GM19193 (cell line): ENCODE data around the gene EXOC4.

Experiments
- POLR2A ChIP-seq: IDR thresholded peaks from 4 replicates; pipeline ENCODE4 v1.6.1; 2011; ENCODE audit not compliant: insufficient read depth, insufficient read length; ENCODE audit errors: extremely low read depth

The EXOC4 gene

DNA sequence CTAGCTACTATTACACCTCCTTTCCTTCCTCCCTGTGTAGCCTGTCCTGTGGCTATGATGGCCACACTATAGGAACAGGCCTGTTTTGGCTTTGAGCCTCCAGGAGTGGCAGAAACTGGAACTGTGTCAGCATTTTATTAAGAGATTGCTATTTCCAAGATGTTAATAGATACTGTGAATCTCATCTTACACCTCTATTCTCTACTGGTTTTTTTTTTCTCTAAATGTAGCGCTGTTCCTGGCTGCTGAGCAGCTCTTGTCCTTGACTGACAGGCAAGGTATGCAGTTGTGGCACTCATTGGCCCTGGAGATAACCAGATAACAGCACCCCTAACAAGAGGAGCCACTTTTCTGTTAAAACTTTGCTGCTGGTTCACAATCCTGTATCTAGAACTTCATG lies 119.5 kb downstream of the EXOC4 start:
- no peak for TF ChIP-seq POLR2A

DNA sequence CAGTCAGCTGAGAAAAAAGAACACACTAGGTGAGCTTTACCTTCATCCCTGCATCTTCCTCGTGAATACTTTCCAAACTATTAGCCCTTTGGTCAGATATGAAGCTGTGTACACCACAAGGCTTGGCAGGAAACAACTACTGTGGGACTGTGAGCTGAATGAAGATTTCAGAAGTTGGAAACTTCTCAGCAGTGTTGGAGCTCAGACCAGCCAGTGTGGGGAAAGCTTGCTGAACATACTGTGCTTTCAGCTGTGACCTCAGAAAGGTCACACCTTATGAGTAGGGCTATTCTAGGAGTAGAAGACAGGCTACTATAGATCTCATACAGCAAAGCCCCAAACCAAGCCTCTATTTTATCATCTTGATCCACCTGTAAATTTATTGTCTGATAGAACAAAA lies 123.6 kb downstream of the EXOC4 start:
- no peak for TF ChIP-seq POLR2A

DNA sequence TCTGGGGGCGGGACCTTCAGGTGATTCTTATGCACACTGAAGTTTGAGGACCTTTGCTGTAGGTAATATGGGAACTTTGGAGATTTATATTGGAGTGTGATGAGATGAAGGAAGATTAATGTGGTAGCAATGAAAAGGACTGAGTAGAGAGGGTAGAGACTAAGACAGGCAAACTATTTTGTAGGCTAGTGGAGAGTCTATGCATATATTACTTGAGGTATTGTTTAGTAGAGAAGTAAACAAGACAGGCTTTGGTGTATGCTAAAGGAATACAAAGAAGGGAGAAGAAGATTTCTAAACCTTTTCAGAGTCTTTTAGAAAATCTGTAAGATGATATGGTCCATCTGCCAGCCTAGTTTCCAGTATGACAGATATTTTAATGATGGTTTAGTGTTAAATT lies 129.1 kb downstream of the EXOC4 start:
- TF ChIP-seq POLR2A: no peak

DNA sequence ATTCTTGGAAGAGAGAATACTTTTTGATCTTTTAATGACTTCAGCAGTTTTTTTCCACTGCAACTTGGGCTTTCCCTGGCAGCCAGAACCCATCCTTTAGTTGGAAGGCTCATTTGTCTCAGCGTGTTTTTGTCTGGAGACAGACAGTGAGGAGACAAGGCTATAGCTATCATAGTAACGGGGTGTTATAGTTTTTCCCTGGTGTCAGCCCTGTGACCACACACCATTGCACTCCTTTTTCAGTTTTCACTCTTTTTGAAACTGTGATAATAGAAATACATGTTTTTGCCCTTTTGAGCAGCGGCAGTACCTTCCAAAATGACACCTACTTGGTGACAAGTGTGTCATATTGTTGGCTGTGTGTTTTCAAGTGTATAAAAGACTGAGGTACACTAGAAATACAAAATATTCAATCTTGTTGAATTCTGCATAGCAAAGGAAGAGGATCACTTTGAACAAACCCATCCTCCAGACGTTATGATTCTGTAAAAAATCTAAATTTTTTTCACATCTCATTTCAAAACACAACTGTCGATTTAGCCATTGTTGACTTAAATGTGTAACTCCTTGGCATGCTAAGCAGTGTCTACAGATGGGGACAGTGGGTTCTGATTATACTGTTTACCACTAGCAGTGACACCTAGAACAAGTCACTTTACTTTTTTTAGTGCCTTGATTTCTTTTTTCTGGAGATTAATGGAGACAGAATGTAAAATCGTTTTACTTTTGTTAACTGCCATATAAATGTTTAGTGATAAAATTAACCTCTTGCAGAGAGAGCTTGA lies 130.1 kb downstream of the EXOC4 start:
- no peak for TF ChIP-seq POLR2A

- TF ChIP-seq POLR2A: no peak
These were observed 133.3 kb downstream of the EXOC4 start for GRCh38 chr7:133386205-133386604.

- TF ChIP-seq POLR2A: no peak
These were observed 136.8 kb downstream of the EXOC4 start for GRCh38 chr7:133389727-133390126.

DNA sequence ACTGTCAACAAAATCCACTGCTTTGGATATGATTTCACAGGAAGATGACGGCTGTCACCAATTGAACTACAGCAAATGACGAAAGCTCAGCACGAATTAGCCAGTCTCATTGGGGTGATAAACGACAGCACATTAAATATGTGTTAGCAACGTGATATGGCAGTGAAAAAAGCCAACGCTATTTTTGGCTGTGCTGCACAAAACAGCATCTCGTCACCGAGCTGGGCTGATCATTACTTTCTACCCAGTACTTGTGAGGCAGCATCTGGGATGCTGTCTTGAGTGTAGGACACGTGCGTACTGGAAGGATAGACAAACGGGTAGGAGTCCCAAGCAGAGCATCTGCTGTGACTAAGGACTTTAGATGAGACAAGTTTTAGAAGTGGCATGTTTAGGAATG lies 138.3 kb downstream of the EXOC4 start:
- no peak for TF ChIP-seq POLR2A

DNA sequence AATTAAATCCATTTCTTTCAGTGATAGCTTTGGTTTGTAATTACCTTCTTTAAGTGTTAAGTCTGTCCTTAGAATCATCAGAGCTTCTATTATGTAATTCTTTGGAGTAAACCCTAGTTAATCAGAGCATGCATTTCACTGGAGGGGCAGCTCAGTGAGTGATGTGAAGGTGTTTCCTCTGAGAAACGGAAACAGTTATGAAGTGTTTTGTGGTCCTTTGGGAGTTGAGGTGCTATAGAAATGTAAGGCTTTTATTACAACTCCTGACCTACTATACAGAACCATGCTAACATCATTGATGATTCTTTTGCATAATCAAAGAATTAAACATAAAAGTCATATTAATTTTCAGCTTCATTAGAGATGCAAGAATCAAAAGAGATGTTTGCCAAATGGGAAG lies 141.5 kb downstream of the EXOC4 start:
- TF ChIP-seq POLR2A: no peak

GRCh38 chr7:133395551-133395950 lies 142.7 kb downstream of the EXOC4 start:
- no peak for TF ChIP-seq POLR2A

GRCh38 chr7:133398506-133398905 lies 145.6 kb downstream of the EXOC4 start:
- TF ChIP-seq POLR2A: no peak

- TF ChIP-seq POLR2A: no peak
These were observed 148.3 kb downstream of the EXOC4 start for GRCh38 chr7:133401225-133401624.

DNA sequence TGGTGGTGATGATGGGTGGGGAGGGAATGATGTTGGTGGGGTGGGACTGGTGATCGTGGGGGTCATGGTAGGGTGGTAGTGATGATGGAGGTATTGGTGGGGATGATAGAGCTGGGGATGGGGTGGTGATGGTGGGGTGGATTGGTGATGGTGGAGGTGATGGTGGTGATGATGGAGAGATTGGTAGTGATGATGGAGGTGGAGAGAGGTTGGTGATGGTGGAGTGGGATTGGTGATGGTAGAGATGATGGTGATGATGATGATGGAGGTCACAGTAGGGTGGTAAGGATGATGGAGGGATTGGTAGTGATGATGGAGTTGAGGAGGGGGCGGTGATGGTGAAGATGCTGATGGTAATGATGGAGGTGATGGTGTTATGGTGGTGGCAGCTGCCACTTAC lies 155.3 kb downstream of the EXOC4 start:
- TF ChIP-seq POLR2A: no peak

- no peak for TF ChIP-seq POLR2A
These were observed 156.5 kb downstream of the EXOC4 start for GRCh38 chr7:133409421-133409820.

DNA sequence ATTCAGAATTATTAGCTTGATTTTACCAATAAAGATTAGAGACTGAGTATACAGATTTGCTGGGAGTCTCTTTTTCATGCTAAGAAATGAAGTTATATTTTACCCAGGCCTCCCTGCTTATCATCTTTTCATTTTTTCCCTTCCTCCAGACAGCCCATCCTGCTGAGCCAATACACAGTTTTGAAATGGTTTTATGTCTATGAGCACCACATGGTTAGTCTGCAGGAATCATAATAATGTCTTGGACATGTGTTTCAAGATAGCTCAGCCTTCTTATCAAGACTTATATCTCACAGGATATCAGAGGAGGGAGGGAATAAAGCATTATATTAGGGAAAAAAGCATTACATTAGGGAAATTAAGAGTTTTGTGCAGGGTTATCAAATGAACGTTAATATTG lies 157.1 kb downstream of the EXOC4 start:
- no peak for TF ChIP-seq POLR2A

- no peak for TF ChIP-seq POLR2A
These were observed 158.5 kb downstream of the EXOC4 start for GRCh38 chr7:133411395-133411794.

- TF ChIP-seq POLR2A: no peak
These were observed 160.1 kb downstream of the EXOC4 start for GRCh38 chr7:133412942-133413341.

DNA sequence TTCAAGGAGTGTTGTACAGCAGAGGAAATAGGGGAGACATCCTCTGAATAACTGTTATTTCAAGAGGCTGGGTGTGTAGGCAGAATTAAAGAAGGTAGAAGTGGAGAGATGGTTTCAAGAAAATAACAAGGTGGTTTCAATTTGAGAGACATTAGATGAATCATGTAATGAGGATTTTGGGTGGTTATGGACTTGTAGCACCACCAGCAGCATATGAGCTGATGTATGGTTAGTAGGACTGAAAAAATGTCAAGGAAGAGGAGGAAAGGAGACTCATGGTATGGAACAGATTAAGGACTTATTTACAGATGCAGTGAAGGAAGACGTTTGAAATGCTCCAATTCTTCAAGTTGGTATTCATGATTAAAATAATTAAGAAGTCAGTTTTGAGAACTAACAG lies 166.2 kb downstream of the EXOC4 start:
- TF ChIP-seq POLR2A: no peak
